ENCODE data around the gene GNPTG.

GNPTG gene

GRCh38 chr16:1401758-1402154, 50.0 kb downstream of the GNPTG start:
- DNase-seq: no peak

GRCh38 chr16:1403036-1403435, 51.3 kb downstream of the GNPTG start:
- DNase-seq: no peak

GRCh38 chr16:1403733-1404132, 52.0 kb downstream of the GNPTG start:
- no peak for DNase-seq

- DNase-seq: no peak
Observed at GRCh38 chr16:1407753-1408152, 56.0 kb downstream of the GNPTG start.

- peak; percentile 97 for DNase-seq
Observed at GRCh38 chr16:1408171-1408837, 56.6 kb downstream of the GNPTG start.

GRCh38 chr16:1412847-1413246, 61.1 kb downstream of the GNPTG start:
- no peak for DNase-seq
